Activated naive CD8-positive, alpha-beta T cell treated with anti-CD3 and anti-CD28 coated beads, Interleukin-2, amount 50 U/mL, for 16 hours (primary cell): Measurements from ENCODE around the gene RASGRP1.

Source experiments
- DNase-seq: peaks from one replicate; pipeline ENCODE4 v3.0.0-alpha.2; 2020; ENCODE audit warnings: low read depth, low spot score

Gene RASGRP1

GRCh38 chr15:38460543-38460942, 104.1 kb downstream of the RASGRP1 start:
- no peak for DNase-seq

- DNase-seq, result no peak
These were observed 105.1 kb downstream of the RASGRP1 start for GRCh38 chr15:38459480-38459879.

- DNase-seq, result no peak
These were observed 106.0 kb downstream of the RASGRP1 start for GRCh38 chr15:38458646-38459045.

GRCh38 chr15:38455092-38455491, 109.5 kb downstream of the RASGRP1 start:
- no peak for DNase-seq

GRCh38 chr15:38454696-38455090, 109.9 kb downstream of the RASGRP1 start:
- no peak for DNase-seq

GRCh38 chr15:38453971-38454695, 110.5 kb downstream of the RASGRP1 start, which contains the start of gene FAM98B:
FAM98B (plus strand) TSS chr15:38454127; CDS start chr15:38454162, 35 bp downstream.
- peak; percentile 74 for DNase-seq

GRCh38 chr15:38441130-38441519, 123.5 kb downstream of the RASGRP1 start:
- no peak for DNase-seq

GRCh38 chr15:38440353-38441129, 124.1 kb downstream of the RASGRP1 start:
- no peak for DNase-seq
